Left ventricle myocardium inferior (tissue), 1 donor: Measurements from ENCODE around the gene KIF11. TPM values are rescaled to one million over a fixed set of nuclear protein-coding genes. Genes with fewer than 3 reads are reported as not detected.
"Not testable (repeated sequence)": the region's sequence is repeated elsewhere in the genome, so short reads cannot be mapped to it uniquely, and the experiment has no call there.

Experiments used
- DNase-seq: peaks from one replicate; pipeline ENCODE4 v3.0.0-alpha.2; 2020
- H3K27ac ChIP-seq: fragments of 200-600 bp; replicated peaks from 2 replicates; pipeline ENCODE4 v1.8.0; 2021
- H3K27me3 ChIP-seq: fragments of 200-600 bp; 2 replicates; pipeline ENCODE4 v1.8.0; 2021; ENCODE audit warnings: low read depth
- H3K36me3 ChIP-seq: fragments of 200-600 bp; 2 replicates; pipeline ENCODE4 v1.8.0; 2021
- H3K4me1 ChIP-seq: fragments of 200-600 bp; 2 replicates; pipeline ENCODE4 v1.8.0; 2021
- H3K4me3 ChIP-seq: fragments of 200-600 bp; 2 replicates; pipeline ENCODE4 v1.8.0; 2021; ENCODE audit warnings: mild to moderate bottlenecking, moderate library complexity
- H3K9me3 ChIP-seq: fragments of 200-600 bp; replicated peaks from 2 replicates; pipeline ENCODE4 v1.8.0; 2021
- CTCF ChIP-seq: fragments of 200-600 bp; IDR thresholded peaks from 2 replicates; pipeline ENCODE4 v1.8.0; 2021; ENCODE audit warnings: antibody characterized with exemption, mild to moderate bottlenecking, borderline replicate concordance
- intact Hi-C: fragments of 100-400 bp; cut with micrococcal nuclease; formaldehyde crosslinking; loops from one replicate; pipeline ENCODE4 v1.11.0; 2022
- total RNA-seq: library from RNA; stranded (reverse); fragmentation: NEBNext Ultra II Directional; extraction: Animal tissue kit (Norgen Biotek cat#: 25700); gene quantifications from one replicate; pipeline ENCODE4 v1.2.1, GENCODE V29; 2021
- donor health status: DM: no; HTN: yes; CAD: no; lungs with severe emphysema.

Gene KIF11
- total RNA-seq, 1 donor from 2014 or later: 0.96 TPM

- Histone ChIP-seq H3K4me1 (no peaks in the 10 kb centered on the region), H3K36me3 (peaks cover 57% of the 10 kb centered on the region), H3K9me3 (peaks cover 17% of the 10 kb centered on the region), H3K4me3 (no peak overlapping the region), H3K27ac (no peak overlapping the region), H3K27me3 (no peaks in the 10 kb centered on the region)
- intact Hi-C loops: no loop called here
- TF ChIP-seq CTCF: no peak
- DNase-seq: no peak
Measured at GRCh38 chr10:92552310-92552709, 40.6 kb upstream of the KIF11 start.

DNA sequence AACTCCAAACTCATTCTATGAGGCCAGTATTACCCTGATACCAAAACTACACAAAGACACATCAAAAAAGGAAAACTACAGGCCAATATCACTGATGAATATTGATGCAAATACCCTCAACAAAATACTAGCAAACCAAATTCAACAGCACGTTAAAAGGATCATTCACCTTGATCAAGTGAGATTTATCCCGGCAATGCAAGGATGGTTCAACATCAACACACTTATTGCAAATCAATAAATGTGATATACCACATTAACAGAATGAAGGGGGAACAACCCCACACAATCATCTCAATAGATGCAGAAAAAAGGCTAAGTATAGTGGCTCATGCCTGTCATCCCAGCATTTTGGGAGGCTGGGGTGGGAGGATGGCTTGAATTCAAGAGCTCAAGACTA is 39.0 kb upstream of the KIF11 start:
- H3K27me3 ChIP-seq: no peaks in the 10 kb centered on the region
- no peak overlapping the region for H3K27ac ChIP-seq
- no peak overlapping the region for H3K4me3 ChIP-seq
- H3K4me1 ChIP-seq: no peaks in the 10 kb centered on the region
- peaks cover 68% of the 10 kb centered on the region for H3K36me3 ChIP-seq
- TF ChIP-seq CTCF: no peak
- H3K9me3 ChIP-seq: peaks cover 17% of the 10 kb centered on the region
- DNase-seq: no peak
- intact Hi-C loops: no loop called here

- intact Hi-C loops: no loop called here
- no peak for DNase-seq
- H3K27me3 ChIP-seq: no peaks in the 10 kb centered on the region
- no peaks in the 10 kb centered on the region for H3K4me1 ChIP-seq
- no peak overlapping the region for H3K4me3 ChIP-seq
- no peak for TF ChIP-seq CTCF
- peaks cover 9% of the 10 kb centered on the region for H3K9me3 ChIP-seq
- no peak overlapping the region for H3K27ac ChIP-seq
- peaks cover 63% of the 10 kb centered on the region for H3K36me3 ChIP-seq
Measured at GRCh38 chr10:92559046-92559445, 33.9 kb upstream of the KIF11 start.

GRCh38 chr10:92562424-92562823 is 30.5 kb upstream of the KIF11 start:
- Histone ChIP-seq H3K9me3 (no peaks in the 10 kb centered on the region), H3K27me3 (no peaks in the 10 kb centered on the region), H3K4me1 (no peaks in the 10 kb centered on the region), H3K27ac (no peak overlapping the region), H3K36me3 (peaks cover 30% of the 10 kb centered on the region), H3K4me3 (no peak overlapping the region)
- TF ChIP-seq CTCF: no peak
- intact Hi-C loops: no loop called here
- DNase-seq: no peak

DNA sequence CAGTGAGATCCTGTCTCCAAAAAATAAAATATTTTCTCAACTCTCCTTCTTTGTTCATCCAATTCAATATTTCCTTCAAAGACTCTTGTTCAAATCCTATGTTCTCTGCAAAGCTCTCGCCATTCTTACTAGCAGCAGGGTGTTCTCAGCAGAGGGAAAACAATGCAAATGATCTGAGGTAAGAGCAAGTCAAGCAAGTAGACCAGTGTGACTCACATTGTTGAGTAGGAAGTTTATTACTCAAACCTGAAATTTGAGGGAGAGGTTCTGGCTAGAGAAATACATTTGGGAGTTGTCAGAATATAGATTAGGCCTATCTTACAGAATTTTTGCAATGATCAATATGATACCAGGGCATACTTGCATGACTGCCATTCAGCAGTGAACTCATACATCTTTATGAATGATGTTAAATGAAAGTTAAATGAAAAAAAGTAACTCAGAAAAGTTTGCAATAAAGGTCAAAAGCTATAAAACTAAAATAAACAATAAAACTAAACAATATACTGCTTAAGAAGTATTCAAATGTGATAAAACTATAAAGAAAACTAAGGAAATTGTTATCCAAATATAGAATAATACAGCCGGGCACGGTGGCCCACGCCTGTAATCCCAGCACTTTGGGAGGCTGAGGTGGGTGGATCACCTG is 24.9 kb upstream of the KIF11 start:
- Histone ChIP-seq H3K9me3 (no peaks in the 10 kb centered on the region), H3K36me3 (no peaks in the 10 kb centered on the region), H3K4me1 (peaks cover 45% of the 10 kb centered on the region), H3K4me3 (no peak overlapping the region), H3K27me3 (no peaks in the 10 kb centered on the region), H3K27ac (no peak overlapping the region)
- DNase-seq: no peak
- intact Hi-C loops: no loop called here
- no peak for TF ChIP-seq CTCF

- Histone ChIP-seq H3K4me3 (no peak overlapping the region), H3K9me3 (no peaks in the 10 kb centered on the region), H3K27me3 (no peaks in the 10 kb centered on the region), H3K36me3 (no peaks in the 10 kb centered on the region), H3K4me1 (peaks cover 55% of the 10 kb centered on the region), H3K27ac (no peak overlapping the region)
- DNase-seq: no peak
- intact Hi-C loops: no loop called here
- no peak for TF ChIP-seq CTCF
Measured at GRCh38 chr10:92569071-92569470, 23.9 kb upstream of the KIF11 start.

- not testable (repeated sequence) for H3K9me3 ChIP-seq, H3K4me3 ChIP-seq, DNase-seq, H3K27me3 ChIP-seq, H3K36me3 ChIP-seq, H3K27ac ChIP-seq
- peaks cover 59% of the 10 kb centered on the region for H3K4me1 ChIP-seq
- intact Hi-C loops: loop anchor here (5.0 kb wide), 1 partner anchor 52 kb away; no protein-coding TSS in a partner anchor
Measured at GRCh38 chr10:92569663-92570062, 23.3 kb upstream of the KIF11 start.
